B cell (primary cell): ENCODE data around the gene PMIS2. TPM values are rescaled to one million over a fixed set of nuclear protein-coding genes. Genes with fewer than 3 reads are reported as not detected.

Experiments used
- ATAC-seq: fragments of 200-7000 bp; cut with Tn5 transposase; one replicate; pipeline ENCODE4 v1.10.0; 2021; ENCODE audit warnings: low read depth, mild to moderate bottlenecking, moderate number of reproducible peaks, moderate library complexity
- CTCF ChIA-PET: fragments of 350-600 bp; sonication (Branson Sonifier 250); formaldehyde crosslinking; loops from one replicate; lab custom pipeline; 2021; ENCODE audit warnings: antibody characterized with exemption, inconsistent platforms; lab: Charles Lee
- POLR2A ChIA-PET: fragments of 350-600 bp; sonication (Branson Sonifier 250); formaldehyde crosslinking; loops from one replicate; lab custom pipeline; 2021; ENCODE audit warnings: antibody characterized with exemption; lab: Charles Lee
- DNase-seq: peaks from one replicate; pipeline ENCODE4 v3.0.0; 2013
- H2AFZ ChIP-seq: 2 replicates; pipeline ENCODE4 v1.6.1; 2012; ENCODE audit warnings: mild to moderate bottlenecking, low read depth, low read length; ENCODE audit not compliant: insufficient read depth, poor library complexity, severe bottlenecking
- H3K27ac ChIP-seq, 2 donors: 1 replicate in 1 of 2; 2 replicates in 1 of 2; pipeline ENCODE4 v1.5.1; 2012 to 2013; ENCODE audit warnings: low read length in 2 of 2, mild to moderate bottlenecking in 2 of 2, moderate library complexity in 1 of 2
- H3K27me3 ChIP-seq, 4 experiments: fragments of 200-600 bp in 1 of 4; sonication (generic) in 1 of 4; replicated peaks in 1 of 4; 1 replicate in 2 of 4; 2 replicates in 2 of 4; pipeline versions ENCODE4 v1.6.1 to v1.7.0; 2013 to 2016; ENCODE audit warnings: low read length in 3 of 4, mild to moderate bottlenecking in 2 of 4, mixed read lengths in 1 of 4, moderate library complexity in 1 of 4; ENCODE audit not compliant: insufficient read depth in 4 of 4, control insufficient read depth in 3 of 4; ENCODE audit errors: control extremely low read depth in 1 of 4
- H3K36me3 ChIP-seq, 2 experiments: replicated peaks in 1 of 2; 1 replicate in 1 of 2; 2 replicates in 1 of 2; pipeline versions ENCODE4 v1.6.1 to v1.7.1; 2013; ENCODE audit warnings: low read length in 1 of 2; ENCODE audit not compliant: insufficient read depth in 2 of 2, control insufficient read depth in 1 of 2; ENCODE audit errors: control extremely low read depth in 1 of 2, extremely low read depth in 1 of 2
- H3K4me1 ChIP-seq, 2 donors: fragments of 200-600 bp in 1 of 2; sonication (generic) in 1 of 2; 1 replicate in 1 of 2; 2 replicates in 1 of 2; pipeline versions ENCODE4 v1.5.1 to v1.6.1; 2013 to 2017; ENCODE audit warnings: low read length in 2 of 2; ENCODE audit not compliant: control insufficient read depth in 2 of 2, insufficient read depth in 2 of 2
- H3K4me2 ChIP-seq: replicated peaks from 2 replicates; pipeline ENCODE3; 2012; ENCODE audit warnings: mild to moderate bottlenecking, low read depth, low read length; ENCODE audit not compliant: poor library complexity, severe bottlenecking
- H3K4me3 ChIP-seq, 5 experiments: fragments of 200-600 bp in 1 of 5; sonication (generic) in 1 of 5; 1 replicate in 3 of 5; 2 replicates in 2 of 5; pipeline versions ENCODE4 v1.5.1 to v1.7.0; 2011 to 2016; ENCODE audit warnings: low read length in 4 of 5, mild to moderate bottlenecking in 4 of 5, low read depth in 2 of 5, control low read depth in 1 of 5, moderate library complexity in 1 of 5; ENCODE audit not compliant: insufficient read depth in 1 of 5; ENCODE audit errors: control extremely low read depth in 1 of 5, extremely low read depth in 1 of 5
- H3K79me2 ChIP-seq: fragments of 200-600 bp; sonication (generic); one replicate; pipeline ENCODE4 v1.6.0; 2016; ENCODE audit warnings: low read length; ENCODE audit not compliant: control insufficient read depth, insufficient read depth
- H3K9ac ChIP-seq: fragments of 200-600 bp; sonication (generic); 2 replicates; pipeline ENCODE4 v1.6.1; 2017; ENCODE audit warnings: mild to moderate bottlenecking, low read length, moderate library complexity
- H3K9me3 ChIP-seq, 3 donors: one replicate each; pipeline versions ENCODE4 v1.6.1 to v1.7.1; 2013; ENCODE audit warnings: low read length in 2 of 3; ENCODE audit not compliant: control insufficient read depth in 2 of 3, insufficient read depth in 1 of 3; ENCODE audit errors: control extremely low read depth in 1 of 3
- H4K20me1 ChIP-seq: 2 replicates; pipeline ENCODE4 v1.6.0; 2012; ENCODE audit warnings: mild to moderate bottlenecking, low read length; ENCODE audit not compliant: insufficient read depth, control insufficient read depth, poor library complexity, severe bottlenecking
- H3K27ac Mint-ChIP-seq: one replicate; pipeline ENCODE4 v1.8.0; 2021; ENCODE audit warnings: mixed read lengths
- H3K27me3 Mint-ChIP-seq: one replicate; pipeline ENCODE4 v1.8.0; 2021; ENCODE audit warnings: mixed read lengths
- H3K4me1 Mint-ChIP-seq: one replicate; pipeline ENCODE4 v1.8.0; 2021; ENCODE audit warnings: mixed read lengths
- H3K4me3 Mint-ChIP-seq: one replicate; pipeline ENCODE4 v1.8.0; 2021; ENCODE audit warnings: mixed read lengths
- H3K9me3 Mint-ChIP-seq: one replicate; pipeline ENCODE4 v1.8.0; 2022; ENCODE audit warnings: mixed read lengths; ENCODE audit not compliant: insufficient read depth
- CTCF ChIP-seq: fragments of 200-600 bp; IDR thresholded peaks from one replicate; pipeline ENCODE4 v1.8.0; 2022; ENCODE audit warnings: antibody characterized with exemption, mild to moderate bottlenecking
- EZH2 ChIP-seq: IDR thresholded peaks from 2 replicates; pipeline ENCODE4 v1.6.1; 2012; ENCODE audit warnings: borderline replicate concordance, low read depth, mild to moderate bottlenecking, moderate library complexity, low read length; ENCODE audit not compliant: insufficient read depth, poor library complexity, severe bottlenecking
- WGBS: methylation state at CpG from one replicate; pipeline ENCODE4 v1.1.5; 2013; ENCODE audit warnings: missing lambda C conversion rate; ENCODE audit not compliant: insufficient coverage; 5-methylcytosine and 5-hydroxymethylcytosine counted together
- intact Hi-C: fragments of 100-400 bp; cut with micrococcal nuclease; formaldehyde crosslinking; loops from one replicate; pipeline ENCODE4 v1.10.0; 2022
- polyA plus RNA-seq: library from polyadenylated mRNA; depleted of rRNA; stranded (reverse); fragments of >200 nt; gene quantifications from 2 replicates; pipeline ENCODE4 v1.2.3, GENCODE V29; 2012
- total RNA-seq, 2 donors: library from RNA; stranded (reverse); fragments of 120-200 nt in 1 of 2; gene quantifications; 1 replicate in 1 of 2; 2 replicates in 1 of 2; pipeline versions ENCODE4 v1.2.3 to v1.2.4, GENCODE V29; 2013 to 2022

Gene PMIS2
- total and polyA plus RNA-seq, 2 donors (not counting 1 experiment from before 2014, with no cell fraction given) = not detected

- H3K9ac ChIP-seq = peak within 1 kb of the TSS; percentile 83
- H3K4me3 ChIP-seq = peak within 1 kb of the TSS; percentile 37 to 87 (median 78)
- intact Hi-C loops = loop anchor here (1.0 kb wide), 7 partner anchors 16 to 442 kb away; partner anchors contain the start of genes COX6B1, THAP8, TMEM147 and WDR62
- H3K27me3 ChIP-seq = no peaks in the 10 kb centered on the region
- ATAC-seq (peak; percentile 79), DNase-seq (peak; percentile 97)
- peaks cover 0 to 16% of the 10 kb centered on the region in 2 experiments for H3K36me3 ChIP-seq
- H3K4me2 ChIP-seq = peak within 1 kb of the TSS; percentile 93
- Mint-ChIP-seq H3K27ac (peak within 1 kb of the TSS; percentile 98), H3K9me3 (no peaks in the 10 kb centered on the region), H3K4me1 (peaks cover 42% of the 10 kb centered on the region), H3K4me3 (peak within 1 kb of the TSS; percentile 92), H3K27me3 (no peaks in the 10 kb centered on the region)
- H3K27ac ChIP-seq = peak within 1 kb of the TSS; percentile 76 to 77
- peaks cover 38 to 53% of the 10 kb centered on the region in 2 donors for H3K4me1 ChIP-seq
- H4K20me1 ChIP-seq = no peaks in the 10 kb centered on the region
- 1% methylated on average over 45 of the region's 47 CpGs for WGBS
- TF ChIP-seq EZH2 = no peak
- ChIA-PET CTCF (interaction anchor here (1.0 kb wide), 1 partner anchor 27 kb away, joined by 3 read pairs; no protein-coding TSS in a partner anchor), POLR2A (interaction anchor here (1.1 to 1.3 kb wide), 3 partner anchors 31 to 64 kb away, joined by 3 to 12 read pairs (median 5); partner anchors contain the start of gene COX6B1)
- H3K9me3 ChIP-seq = peaks cover 0 to 13% (median 5%) of the 10 kb centered on the region in 3 donors
- peak within 1 kb of the TSS; percentile 82 for H2AFZ ChIP-seq
- H3K79me2 ChIP-seq = peaks cover 11% of the 10 kb centered on the region
Observed at GRCh38 chr19:35612559-35613321, 26.8 kb downstream of the PMIS2 start, which contains the start of gene HAUS5. TSS of gene HAUS5 (plus strand) at chr19:35612735. CDS start at chr19:35612795, 60 bp downstream.

- Mint-ChIP-seq H3K27me3 (no peaks in the 10 kb centered on the region), H3K4me3 (peak overlapping the region; percentile 92), H3K4me1 (peaks cover 37% of the 10 kb centered on the region), H3K9me3 (no peaks in the 10 kb centered on the region), H3K27ac (peak overlapping the region; percentile 41)
- ATAC-seq (no peak), DNase-seq (no peak)
- 88% methylated on average over 1 of the region's 1 CpG for WGBS
- Histone ChIP-seq H3K27ac (peak overlapping the region in 1 of 2 donors; percentile 9), H3K79me2 (peaks cover 11% of the 10 kb centered on the region), H3K27me3 (no peaks in the 10 kb centered on the region), H3K9ac (no peak overlapping the region), H3K36me3 (peaks cover 0 to 18% of the 10 kb centered on the region in 2 experiments), H3K4me2 (peak overlapping the region; percentile 93), H3K4me1 (peaks cover 35 to 47% of the 10 kb centered on the region in 2 donors), H3K4me3 (no peak overlapping the region), H2AFZ (no peak overlapping the region), H4K20me1 (no peaks in the 10 kb centered on the region), H3K9me3 (peaks cover 0 to 9% (median 2%) of the 10 kb centered on the region in 3 donors)
- TF ChIP-seq EZH2 (no peak), CTCF (no peak)
- intact Hi-C loops = no loop called here
- CTCF ChIA-PET = no interaction called here
- POLR2A ChIA-PET = interaction anchor here (0.6 to 1.3 kb wide), 4 partner anchors 12 to 65 kb away, joined by 3 to 12 read pairs (median 6); partner anchors contain the start of gene COX6B1
Observed at GRCh38 chr19:35613574-35613973, 27.6 kb downstream of the PMIS2 start.
